ENCODE measurements around the gene RAET1L. TPM values are rescaled to one million over a fixed set of nuclear protein-coding genes. Genes with fewer than 3 reads are reported as not detected.

The RAET1L gene
- total and polyA plus RNA-seq, 4 donors: not detected

DNA sequence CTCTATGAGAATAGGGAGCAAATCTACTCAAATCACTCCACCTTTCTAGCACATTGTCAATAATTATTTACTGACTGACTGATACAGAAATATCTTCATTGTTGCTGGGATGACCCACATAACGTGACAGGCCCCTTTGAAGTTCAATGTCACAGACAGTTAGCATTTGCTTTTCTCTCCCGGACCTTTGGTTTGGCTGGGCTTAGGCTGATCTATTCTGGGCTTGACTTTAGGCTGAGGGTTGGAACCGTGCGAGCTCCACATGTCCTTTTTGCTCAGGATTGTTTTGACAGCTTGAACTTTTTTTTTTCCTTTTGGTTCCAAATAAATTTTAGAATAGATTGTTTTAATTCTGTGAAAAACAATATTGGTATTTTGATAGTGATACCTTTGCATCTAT is 31.6 kb upstream of the RAET1L start:
- no peak overlapping the region for H3K9ac ChIP-seq (ENCODE audit: low read depth in 1 of 2, low read length in 2 of 2)
- TF ChIP-seq HNF4G (IDR thresholded peaks at IDR 0.05) (no peak), TAF1 (conservative IDR thresholded peaks at IDR 0.05) (no peak), HNF4A (conservative IDR thresholded peaks at IDR 0.05) (no peak), RXRA (IDR thresholded peaks at IDR 0.05) (no peak)
- DNase-seq (ENCODE audit: low spot score): no peak

DNA sequence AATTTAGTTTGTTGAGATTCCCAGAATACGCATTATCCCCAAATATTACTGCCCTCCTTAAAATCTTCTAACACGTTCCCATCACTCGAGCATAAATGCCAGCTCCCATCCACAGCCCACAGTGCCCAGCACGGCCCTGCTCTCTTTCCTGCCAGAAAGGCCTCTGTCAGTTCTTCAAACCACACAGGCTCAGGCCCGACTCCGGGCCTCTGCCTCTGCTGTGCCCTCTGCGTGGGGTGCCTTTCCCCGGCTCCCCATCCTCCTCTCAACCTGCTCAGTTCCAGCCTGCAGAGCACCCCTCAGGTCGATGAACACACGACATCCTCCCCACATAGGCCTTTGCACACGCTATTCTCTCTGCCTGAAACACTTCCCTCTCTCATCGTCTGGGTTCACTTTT is 30.8 kb upstream of the RAET1L start:
- Histone ChIP-seq H3K4me1 (ENCODE audit: control insufficient read depth in 4 of 4, insufficient read depth in 4 of 4, low read length in 3 of 4) (no peaks in the 10 kb centered on the region), H3K36me3 (ENCODE audit: control insufficient read depth in 4 of 4, insufficient read depth in 3 of 4, low read depth in 1 of 4, low read length in 3 of 4) (no peaks in the 10 kb centered on the region), H3K9ac (ENCODE audit: low read depth in 1 of 2, low read length in 2 of 2) (no peak overlapping the region), H3K27ac (ENCODE audit: low read depth in 1 of 2, low read length in 2 of 2) (no peak overlapping the region), H3K4me3 (ENCODE audit: low read depth in 1 of 3, low read length in 3 of 3) (no peak overlapping the region), H3K27me3 (ENCODE audit: control insufficient read depth in 4 of 4, insufficient read depth in 4 of 4, low read length in 3 of 4) (peaks cover 0 to 6% (median 0%) of the 10 kb centered on the region in 4 donors), H3K9me3 (ENCODE audit: control insufficient read depth in 4 of 4, low read length in 3 of 4) (no peaks in the 10 kb centered on the region)
- WGBS: 83% methylated on average over 12 of the region's 12 CpGs
- no peak for DNase-seq (ENCODE audit: low spot score)
- no peak for TF ChIP-seq HNF4G (IDR thresholded peaks at IDR 0.05)
- no peak for TF ChIP-seq HNF4A (conservative IDR thresholded peaks at IDR 0.05)
- no peak for TF ChIP-seq RXRA (IDR thresholded peaks at IDR 0.05)
- no peak for TF ChIP-seq FOXA2 (IDR thresholded peaks at IDR 0.05)
- TF ChIP-seq, protein P1, sequence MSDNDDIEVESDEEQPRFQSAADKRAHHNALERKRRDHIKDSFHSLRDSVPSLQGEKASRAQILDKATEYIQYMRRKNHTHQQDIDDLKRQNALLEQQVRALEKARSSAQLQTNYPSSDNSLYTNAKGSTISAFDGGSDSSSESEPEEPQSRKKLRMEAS (IDR thresholded peaks at IDR 0.05): no peak
- TF ChIP-seq, protein P2, sequence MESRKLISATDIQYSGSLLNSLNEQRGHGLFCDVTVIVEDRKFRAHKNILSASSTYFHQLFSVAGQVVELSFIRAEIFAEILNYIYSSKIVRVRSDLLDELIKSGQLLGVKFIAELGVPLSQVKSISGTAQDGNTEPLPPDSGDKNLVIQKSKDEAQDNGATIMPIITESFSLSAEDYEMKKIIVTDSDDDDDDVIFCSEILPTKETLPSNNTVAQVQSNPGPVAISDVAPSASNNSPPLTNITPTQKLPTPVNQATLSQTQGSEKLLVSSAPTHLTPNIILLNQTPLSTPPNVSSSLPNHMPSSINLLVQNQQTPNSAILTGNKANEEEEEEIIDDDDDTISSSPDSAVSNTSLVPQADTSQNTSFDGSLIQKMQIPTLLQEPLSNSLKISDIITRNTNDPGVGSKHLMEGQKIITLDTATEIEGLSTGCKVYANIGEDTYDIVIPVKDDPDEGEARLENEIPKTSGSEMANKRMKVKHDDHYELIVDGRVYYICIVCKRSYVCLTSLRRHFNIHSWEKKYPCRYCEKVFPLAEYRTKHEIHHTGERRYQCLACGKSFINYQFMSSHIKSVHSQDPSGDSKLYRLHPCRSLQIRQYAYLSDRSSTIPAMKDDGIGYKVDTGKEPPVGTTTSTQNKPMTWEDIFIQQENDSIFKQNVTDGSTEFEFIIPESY (IDR thresholded peaks at IDR 0.05): no peak
- TF ChIP-seq NR2F2 (IDR thresholded peaks at IDR 0.05): no peak
- no peak for TF ChIP-seq GABPA (IDR thresholded peaks at IDR 0.05 in 1 of 2, conservative IDR thresholded peaks at IDR 0.05 in 1 of 2)
- no peak for TF ChIP-seq EGR1 (IDR thresholded peaks at IDR 0.05; ENCODE audit: low read depth in 2 of 2)
- TF ChIP-seq, protein P3, sequence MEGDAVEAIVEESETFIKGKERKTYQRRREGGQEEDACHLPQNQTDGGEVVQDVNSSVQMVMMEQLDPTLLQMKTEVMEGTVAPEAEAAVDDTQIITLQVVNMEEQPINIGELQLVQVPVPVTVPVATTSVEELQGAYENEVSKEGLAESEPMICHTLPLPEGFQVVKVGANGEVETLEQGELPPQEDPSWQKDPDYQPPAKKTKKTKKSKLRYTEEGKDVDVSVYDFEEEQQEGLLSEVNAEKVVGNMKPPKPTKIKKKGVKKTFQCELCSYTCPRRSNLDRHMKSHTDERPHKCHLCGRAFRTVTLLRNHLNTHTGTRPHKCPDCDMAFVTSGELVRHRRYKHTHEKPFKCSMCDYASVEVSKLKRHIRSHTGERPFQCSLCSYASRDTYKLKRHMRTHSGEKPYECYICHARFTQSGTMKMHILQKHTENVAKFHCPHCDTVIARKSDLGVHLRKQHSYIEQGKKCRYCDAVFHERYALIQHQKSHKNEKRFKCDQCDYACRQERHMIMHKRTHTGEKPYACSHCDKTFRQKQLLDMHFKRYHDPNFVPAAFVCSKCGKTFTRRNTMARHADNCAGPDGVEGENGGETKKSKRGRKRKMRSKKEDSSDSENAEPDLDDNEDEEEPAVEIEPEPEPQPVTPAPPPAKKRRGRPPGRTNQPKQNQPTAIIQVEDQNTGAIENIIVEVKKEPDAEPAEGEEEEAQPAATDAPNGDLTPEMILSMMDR (IDR thresholded peaks at IDR 0.05; ENCODE audit: low read depth, low read length, missing input control): no peak
- TF ChIP-seq, protein P4, sequence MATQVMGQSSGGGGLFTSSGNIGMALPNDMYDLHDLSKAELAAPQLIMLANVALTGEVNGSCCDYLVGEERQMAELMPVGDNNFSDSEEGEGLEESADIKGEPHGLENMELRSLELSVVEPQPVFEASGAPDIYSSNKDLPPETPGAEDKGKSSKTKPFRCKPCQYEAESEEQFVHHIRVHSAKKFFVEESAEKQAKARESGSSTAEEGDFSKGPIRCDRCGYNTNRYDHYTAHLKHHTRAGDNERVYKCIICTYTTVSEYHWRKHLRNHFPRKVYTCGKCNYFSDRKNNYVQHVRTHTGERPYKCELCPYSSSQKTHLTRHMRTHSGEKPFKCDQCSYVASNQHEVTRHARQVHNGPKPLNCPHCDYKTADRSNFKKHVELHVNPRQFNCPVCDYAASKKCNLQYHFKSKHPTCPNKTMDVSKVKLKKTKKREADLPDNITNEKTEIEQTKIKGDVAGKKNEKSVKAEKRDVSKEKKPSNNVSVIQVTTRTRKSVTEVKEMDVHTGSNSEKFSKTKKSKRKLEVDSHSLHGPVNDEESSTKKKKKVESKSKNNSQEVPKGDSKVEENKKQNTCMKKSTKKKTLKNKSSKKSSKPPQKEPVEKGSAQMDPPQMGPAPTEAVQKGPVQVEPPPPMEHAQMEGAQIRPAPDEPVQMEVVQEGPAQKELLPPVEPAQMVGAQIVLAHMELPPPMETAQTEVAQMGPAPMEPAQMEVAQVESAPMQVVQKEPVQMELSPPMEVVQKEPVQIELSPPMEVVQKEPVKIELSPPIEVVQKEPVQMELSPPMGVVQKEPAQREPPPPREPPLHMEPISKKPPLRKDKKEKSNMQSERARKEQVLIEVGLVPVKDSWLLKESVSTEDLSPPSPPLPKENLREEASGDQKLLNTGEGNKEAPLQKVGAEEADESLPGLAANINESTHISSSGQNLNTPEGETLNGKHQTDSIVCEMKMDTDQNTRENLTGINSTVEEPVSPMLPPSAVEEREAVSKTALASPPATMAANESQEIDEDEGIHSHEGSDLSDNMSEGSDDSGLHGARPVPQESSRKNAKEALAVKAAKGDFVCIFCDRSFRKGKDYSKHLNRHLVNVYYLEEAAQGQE (IDR thresholded peaks at IDR 0.05): no peak
- no peak for TF ChIP-seq TAF1 (conservative IDR thresholded peaks at IDR 0.05)
- no peak for TF ChIP-seq SP1 (IDR thresholded peaks at IDR 0.05)
- TF ChIP-seq RAD21 (IDR thresholded peaks at IDR 0.05): no peak
- TF ChIP-seq, protein P5, sequence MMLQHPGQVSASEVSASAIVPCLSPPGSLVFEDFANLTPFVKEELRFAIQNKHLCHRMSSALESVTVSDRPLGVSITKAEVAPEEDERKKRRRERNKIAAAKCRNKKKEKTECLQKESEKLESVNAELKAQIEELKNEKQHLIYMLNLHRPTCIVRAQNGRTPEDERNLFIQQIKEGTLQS (IDR thresholded peaks at IDR 0.05): no peak
- TF ChIP-seq FOXA1 (IDR thresholded peaks at IDR 0.05): no peak
- no peak for TF ChIP-seq YY1 (IDR thresholded peaks at IDR 0.05)
- TF ChIP-seq JUND (IDR thresholded peaks at IDR 0.05): no peak

More for the DNA sequence above, 31.6 kb upstream of the RAET1L start:
- no peak overlapping the region for H3K27ac ChIP-seq (ENCODE audit: low read depth in 1 of 2, low read length in 2 of 2)
- H3K9me3 ChIP-seq (ENCODE audit: control insufficient read depth in 4 of 4, low read length in 3 of 4): no peaks in the 10 kb centered on the region
- WGBS: 78% methylated on average over 4 of the region's 4 CpGs
- H3K4me3 ChIP-seq (ENCODE audit: low read depth in 1 of 3, low read length in 3 of 3): no peak overlapping the region
- H3K27me3 ChIP-seq (ENCODE audit: control insufficient read depth in 4 of 4, insufficient read depth in 4 of 4, low read length in 3 of 4): peaks cover 0 to 6% (median 0%) of the 10 kb centered on the region in 4 donors
- no peaks in the 10 kb centered on the region for H3K36me3 ChIP-seq (ENCODE audit: control insufficient read depth in 4 of 4, insufficient read depth in 3 of 4, low read depth in 1 of 4, low read length in 3 of 4)
- H3K4me1 ChIP-seq (ENCODE audit: control insufficient read depth in 4 of 4, insufficient read depth in 4 of 4, low read length in 3 of 4): no peaks in the 10 kb centered on the region
